Fibroblast of villous mesenchyme (primary cell): ENCODE data around the gene ZNF148. TPM values are rescaled to one million over a fixed set of nuclear protein-coding genes. Genes with fewer than 3 reads are reported as not detected.

Experiments
- DNase-seq: peaks from one replicate; pipeline ENCODE4 v3.0.0-alpha.2; 2010; ENCODE audit warnings: low read depth
- H3K4me3 ChIP-seq: 2 replicates; pipeline ENCODE4 v1.5.1; 2011; ENCODE audit warnings: low read depth, mild to moderate bottlenecking, low read length
- CTCF ChIP-seq: IDR thresholded peaks from 2 replicates; pipeline ENCODE4 v1.5.1; 2012; ENCODE audit warnings: low read depth, mild to moderate bottlenecking, low read length; ENCODE audit not compliant: insufficient read depth
- total RNA-seq: library from RNA; depleted of rRNA; stranded (reverse); fragments of >200 nt; gene quantifications from 2 replicates; pipeline ENCODE4 v1.2.3, GENCODE V29; 2012

Gene ZNF148
- total RNA-seq, 1 donor: 42.7 TPM

GRCh38 chr3:125316246-125316645 lies 58.9 kb downstream of the ZNF148 start:
- no peak overlapping the region for H3K4me3 ChIP-seq
- no peak for TF ChIP-seq CTCF
- DNase-seq: no peak

- no peak overlapping the region for H3K4me3 ChIP-seq
- peak; percentile 26 for DNase-seq
- no peak for TF ChIP-seq CTCF
Observed at GRCh38 chr3:125313060-125313635, 62.0 kb downstream of the ZNF148 start.

- no peak for TF ChIP-seq CTCF
- H3K4me3 ChIP-seq: peak overlapping the region; percentile 47
- peak; percentile 41 for DNase-seq
Observed at GRCh38 chr3:125310623-125311081, 64.5 kb downstream of the ZNF148 start.

GRCh38 chr3:125309476-125309875 lies 65.6 kb downstream of the ZNF148 start:
- no peak overlapping the region for H3K4me3 ChIP-seq
- DNase-seq: no peak
- TF ChIP-seq CTCF: no peak

- no peak for DNase-seq
- TF ChIP-seq CTCF: no peak
Observed at GRCh38 chr3:125306620-125307019, 68.5 kb downstream of the ZNF148 start.

GRCh38 chr3:125302932-125303331 lies 72.2 kb downstream of the ZNF148 start:
- no peak for DNase-seq
- no peak overlapping the region for H3K4me3 ChIP-seq
- TF ChIP-seq CTCF: no peak

More at GRCh38 chr3:125306620-125307019, 68.5 kb downstream of the ZNF148 start:
- no peak overlapping the region for H3K4me3 ChIP-seq

GRCh38 chr3:125300416-125300815 lies 74.7 kb downstream of the ZNF148 start:
- peak; percentile 44 for DNase-seq
- no peak for TF ChIP-seq CTCF
- H3K4me3 ChIP-seq: no peak overlapping the region
